C4-2B (cell line): ENCODE results near the gene TMEM175.

ENCODE experiments used
- ZFX ChIP-seq: fragments of 450-650 bp; IDR thresholded peaks from 2 replicates; pipeline ENCODE4 v1.6.1; 2017
- TF ChIP-seq, protein P1 (sequence below): fragments of 450-650 bp; conservative IDR thresholded peaks from 2 replicates; pipeline ENCODE4 v1.5.1; 2017; ENCODE audit warnings: mild to moderate bottlenecking

DNA sequence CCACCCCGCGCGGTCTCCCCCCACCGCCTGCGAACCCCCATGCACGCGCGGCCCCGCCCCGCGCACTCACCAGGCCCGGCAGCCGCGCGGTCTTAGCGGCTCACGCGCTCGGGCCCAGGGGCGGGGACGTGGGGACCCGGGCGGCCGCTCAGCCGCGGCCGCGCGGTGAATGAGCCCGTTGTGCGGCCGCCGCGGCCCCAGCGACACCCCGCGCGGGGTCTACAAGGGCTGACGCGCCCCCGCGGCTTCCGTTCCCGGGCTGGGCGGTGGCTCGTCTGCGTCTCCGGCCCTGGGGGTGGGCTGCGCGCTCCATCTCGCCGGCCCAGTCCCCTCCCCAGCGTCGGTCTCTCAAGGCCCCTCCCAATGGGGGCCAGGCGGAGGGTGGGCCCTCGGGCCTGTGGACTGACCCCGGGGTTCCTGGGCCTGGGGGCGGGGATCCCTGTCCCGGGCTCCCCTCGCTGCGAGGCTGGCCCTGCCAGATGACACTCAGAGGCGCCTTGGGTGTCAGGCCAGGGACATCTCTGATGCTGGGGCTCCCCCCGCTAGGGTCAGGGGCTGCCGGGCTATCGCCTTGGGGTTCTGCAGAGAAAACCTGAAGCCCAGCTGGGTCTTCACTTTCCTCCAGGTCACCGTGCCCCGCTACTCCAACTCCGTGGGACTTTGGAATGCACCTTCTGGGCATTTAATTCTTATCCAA lies 65.3 kb downstream of the TMEM175 start:
- TF ChIP-seq, protein P1, sequence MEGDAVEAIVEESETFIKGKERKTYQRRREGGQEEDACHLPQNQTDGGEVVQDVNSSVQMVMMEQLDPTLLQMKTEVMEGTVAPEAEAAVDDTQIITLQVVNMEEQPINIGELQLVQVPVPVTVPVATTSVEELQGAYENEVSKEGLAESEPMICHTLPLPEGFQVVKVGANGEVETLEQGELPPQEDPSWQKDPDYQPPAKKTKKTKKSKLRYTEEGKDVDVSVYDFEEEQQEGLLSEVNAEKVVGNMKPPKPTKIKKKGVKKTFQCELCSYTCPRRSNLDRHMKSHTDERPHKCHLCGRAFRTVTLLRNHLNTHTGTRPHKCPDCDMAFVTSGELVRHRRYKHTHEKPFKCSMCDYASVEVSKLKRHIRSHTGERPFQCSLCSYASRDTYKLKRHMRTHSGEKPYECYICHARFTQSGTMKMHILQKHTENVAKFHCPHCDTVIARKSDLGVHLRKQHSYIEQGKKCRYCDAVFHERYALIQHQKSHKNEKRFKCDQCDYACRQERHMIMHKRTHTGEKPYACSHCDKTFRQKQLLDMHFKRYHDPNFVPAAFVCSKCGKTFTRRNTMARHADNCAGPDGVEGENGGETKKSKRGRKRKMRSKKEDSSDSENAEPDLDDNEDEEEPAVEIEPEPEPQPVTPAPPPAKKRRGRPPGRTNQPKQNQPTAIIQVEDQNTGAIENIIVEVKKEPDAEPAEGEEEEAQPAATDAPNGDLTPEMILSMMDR = no peak
- no peak for TF ChIP-seq ZFX
